Naive thymus-derived CD4-positive, alpha-beta T cell (primary cell): ENCODE measurements around the gene CCM2. TPM values are rescaled to one million over a fixed set of nuclear protein-coding genes. Genes with fewer than 3 reads are reported as not detected.
A peak's percentile ranks its signal among the peaks of the same experiment; 100 is the strongest.
"Not testable (repeated sequence)": the region's sequence is repeated elsewhere in the genome, so short reads cannot be mapped to it uniquely, and the experiment has no call there.

Source experiments
- ATAC-seq: fragments of 150-1000 bp; cut with Tn5 transposase; 2 replicates; pipeline ENCODE4 v1.10.0; 2021; ENCODE audit warnings: mild to moderate bottlenecking, moderate library complexity
- CTCF ChIA-PET: fragments of 350-600 bp; sonication (Branson Sonifier 250); formaldehyde crosslinking; loops from one replicate; lab custom pipeline; 2021; ENCODE audit warnings: antibody characterized with exemption; lab: Charles Lee
- POLR2A ChIA-PET: fragments of 350-600 bp; sonication (Branson Sonifier 250); formaldehyde crosslinking; loops from one replicate; lab custom pipeline; 2021; ENCODE audit warnings: antibody characterized with exemption, inconsistent platforms; lab: Charles Lee
- DNase-seq, 9 donors: peaks; one replicate each; pipeline versions ENCODE4 v3.0.0 to v3.0.0-alpha.2; 2020 to 2022; ENCODE audit warnings: mixed read lengths in 1 of 9
- H3K27ac ChIP-seq: one replicate; pipeline ENCODE4 v1.7.0; 2013; ENCODE audit warnings: mild to moderate bottlenecking, low read depth, low read length, moderate library complexity
- H3K27me3 ChIP-seq, 2 donors: one replicate each; pipeline ENCODE4 v1.7.0; 2013; ENCODE audit warnings: low read length in 2 of 2, mild to moderate bottlenecking in 2 of 2, moderate library complexity in 2 of 2; ENCODE audit not compliant: control insufficient read depth in 2 of 2, insufficient read depth in 2 of 2
- H3K36me3 ChIP-seq, 3 experiments: 1 replicate in 2 of 3; 2 replicates in 1 of 3; pipeline ENCODE4 v1.7.0; 2013; ENCODE audit warnings: low read length in 3 of 3, mild to moderate bottlenecking in 3 of 3, moderate library complexity in 1 of 3; ENCODE audit not compliant: insufficient read depth in 3 of 3, control insufficient read depth in 2 of 3
- H3K4me1 ChIP-seq, 2 donors: one replicate each; pipeline ENCODE4 v1.7.0; 2013; ENCODE audit warnings: low read length in 2 of 2, mild to moderate bottlenecking in 2 of 2, moderate library complexity in 1 of 2; ENCODE audit not compliant: control insufficient read depth in 2 of 2, insufficient read depth in 2 of 2
- H3K4me3 ChIP-seq: 2 replicates; pipeline ENCODE4 v1.7.0; 2013; ENCODE audit warnings: mild to moderate bottlenecking, low read length
- H3K9me3 ChIP-seq, 3 experiments: 1 replicate in 2 of 3; 2 replicates in 1 of 3; pipeline ENCODE4 v1.7.0; 2013; ENCODE audit warnings: low read length in 3 of 3; ENCODE audit not compliant: control insufficient read depth in 2 of 3
- H3K27ac Mint-ChIP-seq, 9 donors: one replicate each; pipeline ENCODE4 v1.8.0; 2020 to 2022; ENCODE audit warnings: mixed read lengths in 9 of 9, mild to moderate bottlenecking in 8 of 9, moderate library complexity in 5 of 9, inconsistent platforms in 2 of 9
- H3K27me3 Mint-ChIP-seq, 5 donors: one replicate each; pipeline ENCODE4 v1.8.0; 2021 to 2022; ENCODE audit warnings: mixed read lengths in 5 of 5, mild to moderate bottlenecking in 1 of 5
- H3K36me3 Mint-ChIP-seq, 5 donors: one replicate each; pipeline ENCODE4 v1.8.0; 2020 to 2022; ENCODE audit warnings: mixed read lengths in 5 of 5, mild to moderate bottlenecking in 3 of 5, inconsistent platforms in 1 of 5
- H3K4me1 Mint-ChIP-seq, 7 donors: one replicate each; pipeline ENCODE4 v1.8.0; 2020 to 2022; ENCODE audit warnings: mixed read lengths in 7 of 7, mild to moderate bottlenecking in 3 of 7, inconsistent platforms in 1 of 7
- H3K4me3 Mint-ChIP-seq, 10 donors: one replicate each; pipeline ENCODE4 v1.8.0; 2020 to 2022; ENCODE audit warnings: mild to moderate bottlenecking in 10 of 10, mixed read lengths in 10 of 10, moderate library complexity in 6 of 10, inconsistent platforms in 2 of 10
- H3K9me3 Mint-ChIP-seq, 11 donors: one replicate each; pipeline ENCODE4 v1.8.0; 2020 to 2022; ENCODE audit warnings: mixed read lengths in 11 of 11, mild to moderate bottlenecking in 4 of 11, inconsistent platforms in 1 of 11, moderate library complexity in 1 of 11
- intact Hi-C, 2 donors: fragments of 100-400 bp; cut with micrococcal nuclease; formaldehyde crosslinking; loops; one replicate each; pipeline ENCODE4 v1.15.1; 2023
- polyA plus RNA-seq, 2 donors: library from polyadenylated mRNA; unstranded; fragments of 300-500 nt; fragmentation: Illumina TruSeq; gene quantifications; one replicate each; pipeline ENCODE4 v1.2.3, GENCODE V29; 2021
- total RNA-seq, 6 experiments: library from RNA in 5 of 6; stranded (reverse) in 5 of 6; gene quantifications; 1 replicate in 5 of 6; 2 replicates in 1 of 6; pipeline ENCODE4 v1.2.3 and lab custom pipeline; 2021 to 2026

Gene CCM2
- total and polyA plus RNA-seq, 7 experiments from 2014 or later: 75.9 to 200 (median 119) TPM

DNA sequence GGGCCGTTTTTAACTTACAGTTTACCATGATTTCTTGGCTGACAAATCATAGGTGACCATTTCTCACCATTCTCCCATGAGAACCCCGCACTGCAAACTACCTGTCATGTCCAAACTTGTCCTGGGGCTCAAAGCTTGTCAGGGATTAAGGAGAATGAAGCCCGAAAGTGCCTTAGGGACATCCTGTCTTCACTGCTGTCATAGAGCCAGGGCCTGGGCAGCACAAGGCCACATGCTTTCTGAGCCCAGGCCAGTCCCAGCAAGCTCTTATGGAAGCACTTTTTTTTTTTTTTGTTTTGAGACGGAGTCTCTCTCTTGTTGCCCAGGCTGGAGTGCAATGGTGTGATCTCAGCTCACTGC lies 33.9 kb downstream of the CCM2 start:
- H3K27me3 ChIP-seq: no peaks in the 10 kb centered on the region
- Mint-ChIP-seq H3K4me3 (peak overlapping the region; percentile 76 to 93 (median 81)), H3K9me3 (no peaks in the 10 kb centered on the region), H3K4me1 (peaks cover 66 to 83% (median 78%) of the 10 kb centered on the region in 7 donors), H3K27ac (peak overlapping the region; percentile 48 to 94 (median 84)), H3K27me3 (no peaks in the 10 kb centered on the region), H3K36me3 (peaks cover 0 to 46% (median 34%) of the 10 kb centered on the region in 5 donors)
- no peak overlapping the region for H3K4me3 ChIP-seq
- no peaks in the 10 kb centered on the region for H3K9me3 ChIP-seq
- intact Hi-C loops: loop anchor here in 1 of 2 donors (5.0 kb wide), 1 partner anchor 177 kb away; no protein-coding TSS in a partner anchor
- H3K27ac ChIP-seq: peak overlapping the region; percentile 43
- ATAC-seq (no peak), DNase-seq (no peak)
- POLR2A ChIA-PET: interaction anchor here (1.2 to 13.7 kb wide), 5 partner anchors 10 to 56 kb away, joined by 3 to 348 read pairs (median 4); partner anchors contain the start of genes CCM2 and MYO1G
- peaks cover 8 to 22% (median 9%) of the 10 kb centered on the region in 3 experiments for H3K36me3 ChIP-seq
- CTCF ChIA-PET: interaction anchor here (0.7 to 4.3 kb wide), 5 partner anchors 14 to 59 kb away, joined by 3 to 25 read pairs (median 4); no protein-coding TSS in a partner anchor
- H3K4me1 ChIP-seq: peaks cover 67 to 76% of the 10 kb centered on the region in 2 donors

- peak overlapping the region in 8 of 10 donors; percentile 20 to 93 (median 72) for H3K4me3 Mint-ChIP-seq
- Histone ChIP-seq H3K4me1 (peaks cover 65 to 68% of the 10 kb centered on the region in 2 donors), H3K36me3 (peaks cover 14 to 30% (median 17%) of the 10 kb centered on the region in 3 experiments)
Measured at GRCh38 chr7:45034710-45035109, 34.7 kb downstream of the CCM2 start.

GRCh38 chr7:45035371-45035770 lies 35.4 kb downstream of the CCM2 start:
- Mint-ChIP-seq H3K9me3 (no peaks in the 10 kb centered on the region), H3K27ac (peak overlapping the region in 8 of 9 donors; percentile 3 to 94 (median 76)), H3K36me3 (peaks cover 6 to 40% (median 35%) of the 10 kb centered on the region in 5 donors), H3K27me3 (no peaks in the 10 kb centered on the region), H3K4me1 (peaks cover 63 to 80% (median 74%) of the 10 kb centered on the region in 7 donors), H3K4me3 (peak overlapping the region; percentile 45 to 93 (median 82))
- no peaks in the 10 kb centered on the region for H3K27me3 ChIP-seq
- intact Hi-C loops: no loop called here
- H3K4me3 ChIP-seq: peak overlapping the region; percentile 31
- ATAC-seq (no peak), DNase-seq (no peak)
- ChIA-PET CTCF (interaction anchor here (1.0 to 4.3 kb wide), 3 partner anchors 34 to 61 kb away, joined by 3 to 25 read pairs (median 11); no protein-coding TSS in a partner anchor), POLR2A (interaction anchor here (0.9 to 13.7 kb wide), 12 partner anchors 8 to 237 kb away, joined by 3 to 348 read pairs (median 5); partner anchors contain the start of genes CCM2, MYO1G and TBRG4)
- peaks cover 58 to 62% of the 10 kb centered on the region in 2 donors for H3K4me1 ChIP-seq
- H3K27ac ChIP-seq: peak overlapping the region; percentile 61
- H3K36me3 ChIP-seq: peaks cover 14 to 36% (median 17%) of the 10 kb centered on the region in 3 experiments
- H3K9me3 ChIP-seq: no peaks in the 10 kb centered on the region

More at GRCh38 chr7:45034710-45035109, 34.7 kb downstream of the CCM2 start:
- not testable (repeated sequence) for H3K4me3 ChIP-seq, ATAC-seq, H3K9me3 ChIP-seq, H3K27me3 ChIP-seq, DNase-seq, H3K27me3 Mint-ChIP-seq, H3K9me3 Mint-ChIP-seq
- POLR2A ChIA-PET: interaction anchor here (0.9 to 13.7 kb wide), 8 partner anchors 35 to 236 kb away, joined by 3 to 348 read pairs (median 6); partner anchors contain the start of genes CCM2, MYO1G and TBRG4
- Mint-ChIP-seq H3K27ac (peak overlapping the region in 5 of 9 donors; percentile 28 to 94 (median 83)), H3K36me3 (peaks cover 3 to 43% (median 35%) of the 10 kb centered on the region in 5 donors), H3K4me1 (peaks cover 68 to 84% (median 78%) of the 10 kb centered on the region in 7 donors)
- intact Hi-C loops: loop anchor here in 1 of 2 donors (5.0 kb wide), 1 partner anchor 177 kb away; no protein-coding TSS in a partner anchor
- peak overlapping the region; percentile 42 for H3K27ac ChIP-seq
- CTCF ChIA-PET: interaction anchor here (4.3 kb wide), 1 partner anchor 60 kb away, joined by 25 read pairs; no protein-coding TSS in a partner anchor

- peak overlapping the region; percentile 61 for H3K27ac ChIP-seq
- DNase-seq (peak in 5 of 9 donors; percentile 12 to 37 (median 30)), ATAC-seq (peak; percentile 49)
- peak overlapping the region; percentile 26 for H3K4me3 ChIP-seq
- H3K27ac Mint-ChIP-seq: peak overlapping the region; percentile 67 to 94 (median 86)
- no peaks in the 10 kb centered on the region for H3K9me3 Mint-ChIP-seq
- peaks cover 11 to 45% (median 39%) of the 10 kb centered on the region in 5 donors for H3K36me3 Mint-ChIP-seq
- ChIA-PET POLR2A (interaction anchor here (0.6 to 13.7 kb wide), 14 partner anchors 8 to 237 kb away, joined by 3 to 348 read pairs (median 5); partner anchors contain the start of genes CCM2 and MYO1G), CTCF (interaction anchor here (0.7 to 4.3 kb wide), 4 partner anchors 15 to 61 kb away, joined by 3 to 25 read pairs (median 8); no protein-coding TSS in a partner anchor)
- peaks cover 17 to 42% (median 17%) of the 10 kb centered on the region in 3 experiments for H3K36me3 ChIP-seq
- peaks cover 63 to 84% (median 79%) of the 10 kb centered on the region in 7 donors for H3K4me1 Mint-ChIP-seq
- H3K27me3 ChIP-seq: no peaks in the 10 kb centered on the region
- H3K27me3 Mint-ChIP-seq: no peaks in the 10 kb centered on the region
- no peaks in the 10 kb centered on the region for H3K9me3 ChIP-seq
- H3K4me1 ChIP-seq: peaks cover 57 to 58% of the 10 kb centered on the region in 2 donors
- H3K4me3 Mint-ChIP-seq: peak overlapping the region; percentile 78 to 93 (median 82)
- intact Hi-C loops: loop anchor here (1.0 kb wide), 2 partner anchors 9 to 100 kb away; no protein-coding TSS in a partner anchor
Measured at GRCh38 chr7:45035893-45036292, 35.9 kb downstream of the CCM2 start.

DNA sequence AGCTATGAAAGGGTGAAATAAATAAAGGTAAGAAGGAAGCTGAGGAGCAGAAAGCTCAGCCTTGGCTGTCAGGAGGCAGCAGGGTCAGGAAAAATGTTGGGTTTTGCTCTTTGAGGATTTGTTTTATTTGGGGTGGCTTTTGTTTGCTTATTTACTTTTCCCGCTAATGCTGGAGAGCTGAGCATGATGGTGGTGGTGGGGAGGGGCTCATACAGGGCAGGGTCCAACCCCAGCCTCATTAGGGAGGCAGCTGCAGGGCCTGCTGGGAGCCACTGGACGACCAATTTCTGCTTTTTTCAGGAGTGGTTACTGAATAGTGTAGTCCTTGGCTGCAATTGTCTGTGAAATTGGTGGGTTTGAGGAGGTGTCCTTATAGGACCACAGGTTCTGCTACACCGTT lies 36.3 kb downstream of the CCM2 start:
- no peak for ATAC-seq
- Histone ChIP-seq H3K27ac (peak overlapping the region; percentile 61), H3K4me3 (peak overlapping the region; percentile 31), H3K4me1 (peaks cover 57 to 58% of the 10 kb centered on the region in 2 donors), H3K27me3 (no peaks in the 10 kb centered on the region), H3K36me3 (peaks cover 17 to 46% (median 21%) of the 10 kb centered on the region in 3 experiments), H3K9me3 (no peaks in the 10 kb centered on the region)
- no peaks in the 10 kb centered on the region for H3K27me3 Mint-ChIP-seq
- intact Hi-C loops: loop anchor here (1.0 kb wide), 2 partner anchors 9 to 100 kb away; no protein-coding TSS in a partner anchor
- POLR2A ChIA-PET: interaction anchor here (0.6 to 13.7 kb wide), 15 partner anchors 9 to 238 kb away, joined by 3 to 348 read pairs (median 5); partner anchors contain the start of genes CCM2 and MYO1G
- no peaks in the 10 kb centered on the region for H3K9me3 Mint-ChIP-seq
- CTCF ChIA-PET: interaction anchor here (0.7 to 4.3 kb wide), 4 partner anchors 15 to 62 kb away, joined by 3 to 25 read pairs (median 8); no protein-coding TSS in a partner anchor
- H3K4me3 Mint-ChIP-seq: peak overlapping the region; percentile 78 to 93 (median 82)
- peaks cover 11 to 50% (median 43%) of the 10 kb centered on the region in 5 donors for H3K36me3 Mint-ChIP-seq
- no peak for DNase-seq
- peak overlapping the region; percentile 67 to 94 (median 86) for H3K27ac Mint-ChIP-seq
- peaks cover 63 to 88% (median 83%) of the 10 kb centered on the region in 7 donors for H3K4me1 Mint-ChIP-seq

DNA sequence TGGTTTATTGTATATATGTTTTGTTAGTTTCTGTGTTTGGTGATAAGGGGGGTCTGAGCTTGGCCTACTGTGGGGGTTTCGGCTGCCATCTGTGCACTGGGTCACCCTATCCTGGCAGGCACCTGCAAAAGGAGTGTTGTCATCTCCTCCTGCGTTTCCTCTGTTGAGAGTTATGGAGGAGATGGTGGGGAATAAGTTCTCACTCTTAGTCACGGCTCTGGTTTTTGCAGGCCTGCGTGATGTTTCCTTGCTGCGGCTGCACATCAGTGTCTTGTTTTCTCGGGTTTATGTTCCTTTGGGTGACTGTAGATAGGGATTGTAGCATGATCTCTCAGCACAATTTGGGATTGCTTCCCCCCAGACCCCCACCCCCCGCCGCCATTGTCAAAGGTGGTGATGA lies 36.8 kb downstream of the CCM2 start:
- peaks cover 62 to 90% (median 85%) of the 10 kb centered on the region in 7 donors for H3K4me1 Mint-ChIP-seq
- Histone ChIP-seq H3K4me3 (peak overlapping the region; percentile 31), H3K9me3 (no peaks in the 10 kb centered on the region), H3K27me3 (no peaks in the 10 kb centered on the region), H3K36me3 (peaks cover 21 to 48% (median 21%) of the 10 kb centered on the region in 3 experiments), H3K27ac (peak overlapping the region; percentile 61), H3K4me1 (peaks cover 54 to 55% of the 10 kb centered on the region in 2 donors)
- peak overlapping the region; percentile 67 to 94 (median 86) for H3K27ac Mint-ChIP-seq
- H3K4me3 Mint-ChIP-seq: peak overlapping the region; percentile 78 to 93 (median 82)
- H3K27me3 Mint-ChIP-seq: no peaks in the 10 kb centered on the region
- intact Hi-C loops: loop anchor here (1.0 kb wide), 2 partner anchors 9 to 100 kb away; no protein-coding TSS in a partner anchor
- ATAC-seq (peak; percentile 31), DNase-seq (peak in 1 of 9 donors; percentile 26)
- H3K36me3 Mint-ChIP-seq: peaks cover 11 to 52% (median 43%) of the 10 kb centered on the region in 5 donors
- POLR2A ChIA-PET: interaction anchor here (0.5 to 13.7 kb wide), 10 partner anchors 9 to 1097 kb away, joined by 3 to 348 read pairs (median 6); partner anchors contain the start of gene CCM2
- no peaks in the 10 kb centered on the region for H3K9me3 Mint-ChIP-seq
- CTCF ChIA-PET: interaction anchor here (1.1 to 4.3 kb wide), 4 partner anchors 16 to 63 kb away, joined by 5 to 25 read pairs (median 8); no protein-coding TSS in a partner anchor
